Transverse colon (tissue), 4 donors: ENCODE results near the gene TMEM270. TPM values are rescaled to one million over a fixed set of nuclear protein-coding genes. Genes with fewer than 3 reads are reported as not detected.

Source experiments
- DNase-seq: peaks from one replicate; pipeline ENCODE4 v3.0.0-alpha.2; 2019
- H3K27ac ChIP-seq, 4 donors: fragments of 200-600 bp; sonication (generic); 2 replicates each; pipeline ENCODE4 v1.5.1; 2016 to 2018; ENCODE audit warnings: inconsistent platforms in 4 of 4
- H3K27me3 ChIP-seq: fragments of 200-600 bp; sonication (generic); 2 replicates; pipeline ENCODE4 v1.5.1; 2017; ENCODE audit warnings: inconsistent platforms
- H3K36me3 ChIP-seq, 4 donors: fragments of 200-600 bp; sonication (generic); 2 replicates each; pipeline ENCODE4 v1.5.1; 2017 to 2019; ENCODE audit warnings: inconsistent platforms in 4 of 4
- H3K4me1 ChIP-seq, 4 donors: fragments of 200-600 bp; sonication (generic); 2 replicates each; pipeline ENCODE4 v1.5.1; 2017 to 2020; ENCODE audit warnings: inconsistent platforms in 4 of 4
- H3K4me3 ChIP-seq, 4 donors: fragments of 200-600 bp; sonication (generic); 1 replicate in 1 of 4; 2 replicates in 3 of 4; pipeline versions ENCODE4 v1.5.1 to v1.6.1; 2017 to 2019; ENCODE audit warnings: inconsistent platforms in 4 of 4
- H3K9me3 ChIP-seq, 2 donors: fragments of 200-600 bp; sonication (generic); 2 replicates each; pipeline ENCODE4 v1.5.1; 2017 to 2019; ENCODE audit warnings: inconsistent platforms in 2 of 2
- EP300 ChIP-seq: sonication (generic); formaldehyde crosslinking; IDR thresholded peaks from one replicate; pipeline ENCODE4 v1.6.1; 2017; ENCODE audit warnings: antibody characterized with exemption, low read depth
- POLR2A ChIP-seq: fragments of 450-650 bp; IDR thresholded peaks from one replicate; pipeline ENCODE4 v1.6.1; 2016; ENCODE audit warnings: antibody characterized with exemption, mild to moderate bottlenecking, moderate library complexity
- POLR2AphosphoS5 ChIP-seq, 3 donors: sonication (generic); formaldehyde crosslinking; IDR thresholded peaks; one replicate each; pipeline ENCODE4 v1.6.1; 2016; ENCODE audit warnings: antibody characterized with exemption in 3 of 3
- WGBS, 2 donors: methylation state at CpG; one replicate each; pipeline ENCODE4 v1.1.5; 2018; ENCODE audit warnings: low coverage in 1 of 2; 5-methylcytosine and 5-hydroxymethylcytosine counted together
- in situ Hi-C, 4 donors: fragments of 200-750 bp; cut with MboI; loops; one replicate each; pipeline versions ENCODE4 v1.15.0 to v1.15.1; 2017; ENCODE audit warnings: low sequenced_read_pairs in 3 of 4, low pct_ligation_motif_present in 1 of 4, low pct_unique_long_range_greater_than_20kb in 1 of 4
- intact Hi-C: fragments of 100-400 bp; cut with DNase I; formaldehyde crosslinking; loops from one replicate; pipeline ENCODE4 v1.15.1; 2023; ENCODE audit warnings: low total_unique reads
- total RNA-seq, 4 donors: library from RNA; depleted of rRNA; stranded (reverse); fragments of >200 nt; gene quantifications; one replicate each; pipeline ENCODE4 v1.1.0, GENCODE V29; 2016
- TF ChIP-seq, protein P1 (sequence below), 5 experiments: fragments of 200-600 bp in 3 of 5; fragments of 450-650 bp in 2 of 5; sonication (generic) in 3 of 5; IDR thresholded peaks; 1 replicate in 2 of 5; 2 replicates in 3 of 5; pipeline ENCODE4 v1.5.1; 2016 to 2017; ENCODE audit warnings: antibody characterized with exemption in 5 of 5, inconsistent platforms in 3 of 5, mild to moderate bottlenecking in 2 of 5, moderate library complexity in 1 of 5

Gene TMEM270
- total RNA-seq, 4 donors from 2014 or later: not detected

DNA sequence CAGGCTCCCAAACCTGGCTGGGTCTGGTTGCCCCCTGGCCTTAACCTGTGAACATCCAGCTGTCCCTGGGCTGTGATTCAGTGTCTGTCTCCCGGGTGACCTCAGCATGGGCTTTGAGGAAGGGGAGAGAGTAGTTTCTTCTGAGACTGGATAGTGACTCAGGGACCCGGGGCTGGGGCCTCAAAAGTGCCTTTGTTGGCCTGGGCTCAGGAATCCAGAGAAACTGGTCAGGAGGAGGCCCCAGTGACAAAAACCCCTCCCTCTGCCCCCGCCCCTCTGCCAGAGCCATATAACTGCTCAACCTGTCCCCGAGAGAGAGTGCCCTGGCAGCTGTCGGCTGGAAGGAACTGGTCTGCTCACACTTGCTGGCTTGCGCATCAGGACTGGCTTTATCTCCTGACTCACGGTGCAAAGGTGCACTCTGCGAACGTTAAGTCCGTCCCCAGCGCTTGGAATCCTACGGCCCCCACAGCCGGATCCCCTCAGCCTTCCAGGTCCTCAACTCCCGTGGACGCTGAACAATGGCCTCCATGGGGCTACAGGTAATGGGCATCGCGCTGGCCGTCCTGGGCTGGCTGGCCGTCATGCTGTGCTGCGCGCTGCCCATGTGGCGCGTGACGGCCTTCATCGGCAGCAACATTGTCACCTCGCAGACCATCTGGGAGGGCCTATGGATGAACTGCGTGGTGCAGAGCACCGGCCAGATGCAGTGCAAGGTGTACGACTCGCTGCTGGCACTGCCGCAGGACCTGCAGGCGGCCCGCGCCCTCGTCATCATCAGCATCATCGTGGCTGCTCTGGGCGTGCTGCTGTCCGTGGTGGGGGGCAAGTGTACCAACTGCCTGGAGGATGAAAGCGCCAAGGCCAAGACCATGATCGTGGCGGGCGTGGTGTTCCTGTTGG, 30.0 kb upstream of the TMEM270 start, which contains the start of gene CLDN4:
Gene CLDN4, plus strand, starts transcription at position 316 of the 903 bp plus-strand sequence. Its CDS starts 206 bp downstream, at position 522.
- Histone ChIP-seq H3K27ac (peak within 1 kb of the TSS; percentile 87 to 98 (median 93)), H3K4me3 (peak within 1 kb of the TSS; percentile 32 to 62 (median 52)), H3K36me3 (no peaks in the 10 kb centered on the region), H3K9me3 (no peaks in the 10 kb centered on the region), H3K27me3 (no peaks in the 10 kb centered on the region), H3K4me1 (peaks cover 15 to 45% (median 33%) of the 10 kb centered on the region in 4 donors)
- DNase-seq: peak; percentile 94
- WGBS, 2 donors: 48% methylated on average over 41 of the region's 42 CpGs; no CpG with 5 or more reads in 1 of the 2 donors
- TF ChIP-seq, protein P1, sequence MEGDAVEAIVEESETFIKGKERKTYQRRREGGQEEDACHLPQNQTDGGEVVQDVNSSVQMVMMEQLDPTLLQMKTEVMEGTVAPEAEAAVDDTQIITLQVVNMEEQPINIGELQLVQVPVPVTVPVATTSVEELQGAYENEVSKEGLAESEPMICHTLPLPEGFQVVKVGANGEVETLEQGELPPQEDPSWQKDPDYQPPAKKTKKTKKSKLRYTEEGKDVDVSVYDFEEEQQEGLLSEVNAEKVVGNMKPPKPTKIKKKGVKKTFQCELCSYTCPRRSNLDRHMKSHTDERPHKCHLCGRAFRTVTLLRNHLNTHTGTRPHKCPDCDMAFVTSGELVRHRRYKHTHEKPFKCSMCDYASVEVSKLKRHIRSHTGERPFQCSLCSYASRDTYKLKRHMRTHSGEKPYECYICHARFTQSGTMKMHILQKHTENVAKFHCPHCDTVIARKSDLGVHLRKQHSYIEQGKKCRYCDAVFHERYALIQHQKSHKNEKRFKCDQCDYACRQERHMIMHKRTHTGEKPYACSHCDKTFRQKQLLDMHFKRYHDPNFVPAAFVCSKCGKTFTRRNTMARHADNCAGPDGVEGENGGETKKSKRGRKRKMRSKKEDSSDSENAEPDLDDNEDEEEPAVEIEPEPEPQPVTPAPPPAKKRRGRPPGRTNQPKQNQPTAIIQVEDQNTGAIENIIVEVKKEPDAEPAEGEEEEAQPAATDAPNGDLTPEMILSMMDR (IDR thresholded peaks at IDR 0.05): no peak
- TF ChIP-seq POLR2AphosphoS5 (IDR thresholded peaks at IDR 0.05): peak; percentile 94 to 100 (median 99)
- peak; percentile 34 for TF ChIP-seq EP300
- peak; percentile 99 for TF ChIP-seq POLR2A
- in situ Hi-C loops (no loop called here), intact Hi-C loops (no loop called here)

DNA sequence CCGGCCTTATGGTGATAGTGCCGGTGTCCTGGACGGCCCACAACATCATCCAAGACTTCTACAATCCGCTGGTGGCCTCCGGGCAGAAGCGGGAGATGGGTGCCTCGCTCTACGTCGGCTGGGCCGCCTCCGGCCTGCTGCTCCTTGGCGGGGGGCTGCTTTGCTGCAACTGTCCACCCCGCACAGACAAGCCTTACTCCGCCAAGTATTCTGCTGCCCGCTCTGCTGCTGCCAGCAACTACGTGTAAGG, 29.4 kb upstream of the TMEM270 start:
- Histone ChIP-seq H3K4me3 (peak overlapping the region; percentile 32 to 62 (median 52)), H3K9me3 (no peaks in the 10 kb centered on the region), H3K27ac (peak overlapping the region; percentile 87 to 98 (median 93)), H3K4me1 (peaks cover 11 to 39% (median 28%) of the 10 kb centered on the region in 4 donors), H3K36me3 (no peaks in the 10 kb centered on the region), H3K27me3 (no peaks in the 10 kb centered on the region)
- in situ Hi-C loops (no loop called here), intact Hi-C loops (no loop called here)
- 53% methylated on average over 15 of the region's 16 CpGs; no CpG with 5 or more reads in 1 of the 2 donors for WGBS, 2 donors
- TF ChIP-seq POLR2AphosphoS5 (IDR thresholded peaks at IDR 0.05) (peak in 1 of 3 donors; percentile 3), EP300 (no peak)
- TF ChIP-seq, protein P1 (IDR thresholded peaks at IDR 0.05): no peak
- DNase-seq: no peak

DNA sequence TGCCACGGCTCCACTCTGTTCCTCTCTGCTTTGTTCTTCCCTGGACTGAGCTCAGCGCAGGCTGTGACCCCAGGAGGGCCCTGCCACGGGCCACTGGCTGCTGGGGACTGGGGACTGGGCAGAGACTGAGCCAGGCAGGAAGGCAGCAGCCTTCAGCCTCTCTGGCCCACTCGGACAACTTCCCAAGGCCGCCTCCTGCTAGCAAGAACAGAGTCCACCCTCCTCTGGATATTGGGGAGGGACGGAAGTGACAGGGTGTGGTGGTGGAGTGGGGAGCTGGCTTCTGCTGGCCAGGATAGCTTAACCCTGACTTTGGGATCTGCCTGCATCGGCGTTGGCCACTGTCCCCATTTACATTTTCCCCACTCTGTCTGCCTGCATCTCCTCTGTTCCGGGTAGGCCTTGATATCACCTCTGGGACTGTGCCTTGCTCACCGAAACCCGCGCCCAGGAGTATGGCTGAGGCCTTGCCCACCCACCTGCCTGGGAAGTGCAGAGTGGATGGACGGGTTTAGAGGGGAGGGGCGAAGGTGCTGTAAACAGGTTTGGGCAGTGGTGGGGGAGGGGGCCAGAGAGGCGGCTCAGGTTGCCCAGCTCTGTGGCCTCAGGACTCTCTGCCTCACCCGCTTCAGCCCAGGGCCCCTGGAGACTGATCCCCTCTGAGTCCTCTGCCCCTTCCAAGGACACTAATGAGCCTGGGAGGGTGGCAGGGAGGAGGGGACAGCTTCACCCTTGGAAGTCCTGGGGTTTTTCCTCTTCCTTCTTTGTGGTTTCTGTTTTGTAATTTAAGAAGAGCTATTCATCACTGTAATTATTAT, 28.9 kb upstream of the TMEM270 start:
- Histone ChIP-seq H3K27ac (peak overlapping the region; percentile 87 to 98 (median 93)), H3K4me3 (peak overlapping the region; percentile 32 to 62 (median 52)), H3K9me3 (no peaks in the 10 kb centered on the region), H3K4me1 (peaks cover 5 to 34% (median 24%) of the 10 kb centered on the region in 4 donors), H3K36me3 (no peaks in the 10 kb centered on the region), H3K27me3 (no peaks in the 10 kb centered on the region)
- 41% methylated on average over 16 of the region's 16 CpGs; no CpG with 5 or more reads in 1 of the 2 donors for WGBS, 2 donors
- DNase-seq: peak; percentile 81
- TF ChIP-seq POLR2A (peak; percentile 92), EP300 (no peak), POLR2AphosphoS5 (IDR thresholded peaks at IDR 0.05) (peak in 2 of 3 donors; percentile 81 to 92)
- intact Hi-C loops: no loop called here
- in situ Hi-C loops: no loop called here

DNA sequence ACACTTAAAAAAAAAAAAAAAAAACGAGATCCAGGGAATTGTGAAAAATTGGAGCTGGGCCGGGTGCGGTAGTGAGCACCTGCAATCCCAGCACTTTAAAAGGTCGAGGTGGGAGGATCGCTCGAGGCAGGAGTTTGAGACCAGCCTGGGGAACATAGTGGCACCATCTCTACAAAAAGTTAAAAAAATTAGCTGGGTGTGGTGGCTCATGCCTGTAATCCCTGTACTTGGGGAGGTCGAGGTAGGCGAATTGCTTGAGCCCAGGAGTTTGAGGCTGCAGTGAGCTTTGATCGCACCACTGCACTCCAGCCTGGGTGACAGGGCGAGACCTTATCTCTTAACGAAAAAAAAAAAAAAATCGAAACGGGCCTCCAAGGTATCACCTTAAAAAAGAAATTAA, 28.2 kb upstream of the TMEM270 start:
- H3K9me3 ChIP-seq: no peaks in the 10 kb centered on the region
- H3K27ac ChIP-seq: peak overlapping the region; percentile 87 to 98 (median 93)
- intact Hi-C loops: no loop called here
- TF ChIP-seq EP300: no peak
- TF ChIP-seq, protein P1 (IDR thresholded peaks at IDR 0.05): no peak
- TF ChIP-seq POLR2AphosphoS5 (IDR thresholded peaks at IDR 0.05): no peak
- no peak for TF ChIP-seq POLR2A
- no peaks in the 10 kb centered on the region for H3K36me3 ChIP-seq
- peak overlapping the region in 3 of 4 donors; percentile 48 to 62 (median 56) for H3K4me3 ChIP-seq
- 38 to 43% methylated on average over 8 to 13 of the region's 13 CpGs for WGBS, 2 donors
- DNase-seq: peak; percentile 40
- in situ Hi-C loops: no loop called here
- no peaks in the 10 kb centered on the region for H3K27me3 ChIP-seq
- H3K4me1 ChIP-seq: peaks cover 5 to 26% (median 17%) of the 10 kb centered on the region in 4 donors
